Peyer's patch (tissue), 4 donors: ENCODE data around the gene ELMO1. TPM values are rescaled to one million over a fixed set of nuclear protein-coding genes. Genes with fewer than 3 reads are reported as not detected.

Experiments
- DNase-seq, 3 donors: peaks; one replicate each; pipeline ENCODE4 v3.0.0-alpha.2; 2017 to 2019
- H3K27ac ChIP-seq, 4 donors: fragments of 200-600 bp; sonication (generic); one replicate each; pipeline ENCODE4 v1.5.1; 2016 to 2019
- H3K27me3 ChIP-seq, 2 donors: fragments of 200-600 bp; sonication (generic); one replicate each; pipeline ENCODE4 v1.5.1; 2019
- H3K36me3 ChIP-seq, 3 donors: fragments of 200-600 bp; sonication (generic); one replicate each; pipeline ENCODE4 v1.5.1; 2016 to 2019
- H3K4me1 ChIP-seq, 4 donors: fragments of 200-600 bp; sonication (generic); one replicate each; pipeline ENCODE4 v1.5.1; 2016 to 2019
- H3K4me3 ChIP-seq, 4 donors: fragments of 200-600 bp; sonication (generic); 1 replicate in 3 of 4; 2 replicates in 1 of 4; pipeline ENCODE4 v1.5.1; 2016 to 2019; ENCODE audit warnings: mild to moderate bottlenecking in 1 of 4
- H3K9me3 ChIP-seq, 4 donors: fragments of 200-600 bp; sonication (generic); one replicate each; pipeline ENCODE4 v1.5.1; 2016 to 2019; ENCODE audit warnings: mild to moderate bottlenecking in 1 of 4
- POLR2A ChIP-seq, 2 donors: fragments of 450-650 bp; IDR thresholded peaks; one replicate each; pipeline ENCODE4 v1.5.1; 2017; ENCODE audit warnings: antibody characterized with exemption in 2 of 2, mild to moderate bottlenecking in 2 of 2, moderate library complexity in 2 of 2
- total RNA-seq, 4 donors: library from RNA; depleted of rRNA; stranded (reverse); fragments of >200 nt; gene quantifications; one replicate each; pipeline ENCODE4 v1.1.0, GENCODE V29; 2016
- TF ChIP-seq, protein P1 (sequence below), 6 experiments: fragments of 450-650 bp in 4 of 6; fragments of 200-600 bp in 2 of 6; sonication (generic) in 1 of 6; IDR thresholded peaks; one replicate each; pipeline ENCODE4 v1.5.1; 2017 to 2019; ENCODE audit warnings: antibody characterized with exemption in 6 of 6, mild to moderate bottlenecking in 3 of 6, moderate library complexity in 1 of 6

ELMO1 gene
- total RNA-seq, 4 donors from 2014 or later = 43.1 to 381 (median 72.2) TPM

- peaks cover 0 to 3% (median 0%) of the 10 kb centered on the region in 3 donors for H3K36me3 ChIP-seq
- no peak for DNase-seq
- H3K4me1 ChIP-seq = no peaks in the 10 kb centered on the region
- TF ChIP-seq, protein P1, sequence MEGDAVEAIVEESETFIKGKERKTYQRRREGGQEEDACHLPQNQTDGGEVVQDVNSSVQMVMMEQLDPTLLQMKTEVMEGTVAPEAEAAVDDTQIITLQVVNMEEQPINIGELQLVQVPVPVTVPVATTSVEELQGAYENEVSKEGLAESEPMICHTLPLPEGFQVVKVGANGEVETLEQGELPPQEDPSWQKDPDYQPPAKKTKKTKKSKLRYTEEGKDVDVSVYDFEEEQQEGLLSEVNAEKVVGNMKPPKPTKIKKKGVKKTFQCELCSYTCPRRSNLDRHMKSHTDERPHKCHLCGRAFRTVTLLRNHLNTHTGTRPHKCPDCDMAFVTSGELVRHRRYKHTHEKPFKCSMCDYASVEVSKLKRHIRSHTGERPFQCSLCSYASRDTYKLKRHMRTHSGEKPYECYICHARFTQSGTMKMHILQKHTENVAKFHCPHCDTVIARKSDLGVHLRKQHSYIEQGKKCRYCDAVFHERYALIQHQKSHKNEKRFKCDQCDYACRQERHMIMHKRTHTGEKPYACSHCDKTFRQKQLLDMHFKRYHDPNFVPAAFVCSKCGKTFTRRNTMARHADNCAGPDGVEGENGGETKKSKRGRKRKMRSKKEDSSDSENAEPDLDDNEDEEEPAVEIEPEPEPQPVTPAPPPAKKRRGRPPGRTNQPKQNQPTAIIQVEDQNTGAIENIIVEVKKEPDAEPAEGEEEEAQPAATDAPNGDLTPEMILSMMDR (IDR thresholded peaks at IDR 0.05) = no peak
- TF ChIP-seq POLR2A (IDR thresholded peaks at IDR 0.05) = no peak
- no peaks in the 10 kb centered on the region for H3K27me3 ChIP-seq
- no peak overlapping the region for H3K27ac ChIP-seq
- H3K4me3 ChIP-seq = no peak overlapping the region
- no peaks in the 10 kb centered on the region for H3K9me3 ChIP-seq
Measured at GRCh38 chr7:37259319-37259821, 189.3 kb downstream of the ELMO1 start.

DNA sequence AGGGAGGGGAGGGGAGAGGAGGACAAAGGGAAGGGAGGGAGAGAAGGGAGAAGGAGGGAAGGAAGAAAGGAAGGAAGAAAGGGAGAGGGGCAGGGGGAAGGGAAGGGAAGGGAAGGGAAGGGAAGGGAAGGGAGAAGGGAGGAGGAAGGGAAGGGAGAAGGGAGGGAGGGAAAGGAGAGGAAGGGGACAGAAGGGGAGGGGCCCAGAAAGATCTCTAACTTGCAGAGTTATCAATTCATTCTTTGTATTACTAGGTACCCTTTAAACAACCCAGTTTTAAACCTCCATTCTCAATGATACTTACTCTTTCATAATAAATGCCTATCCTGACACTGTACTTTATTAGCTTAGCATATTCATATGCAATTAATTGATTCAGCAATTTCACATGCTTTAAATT is 192.0 kb downstream of the ELMO1 start:
- Histone ChIP-seq H3K27ac (no peak overlapping the region), H3K4me3 (no peak overlapping the region), H3K4me1 (no peaks in the 10 kb centered on the region), H3K36me3 (peaks cover 0 to 3% (median 0%) of the 10 kb centered on the region in 3 donors), H3K27me3 (no peaks in the 10 kb centered on the region), H3K9me3 (no peaks in the 10 kb centered on the region)
- DNase-seq = no peak
- TF ChIP-seq, protein P1 (IDR thresholded peaks at IDR 0.05) = no peak
- no peak for TF ChIP-seq POLR2A (IDR thresholded peaks at IDR 0.05)

- DNase-seq = no peak
- no peaks in the 10 kb centered on the region for H3K27me3 ChIP-seq
- no peak overlapping the region for H3K27ac ChIP-seq
- TF ChIP-seq, protein P1 (IDR thresholded peaks at IDR 0.05) = no peak
- no peak for TF ChIP-seq POLR2A (IDR thresholded peaks at IDR 0.05)
- H3K4me1 ChIP-seq = no peaks in the 10 kb centered on the region
- peaks cover 0 to 3% (median 0%) of the 10 kb centered on the region in 3 donors for H3K36me3 ChIP-seq
- no peaks in the 10 kb centered on the region for H3K9me3 ChIP-seq
- no peak overlapping the region for H3K4me3 ChIP-seq
Measured at GRCh38 chr7:37255327-37255944, 193.2 kb downstream of the ELMO1 start.

DNA sequence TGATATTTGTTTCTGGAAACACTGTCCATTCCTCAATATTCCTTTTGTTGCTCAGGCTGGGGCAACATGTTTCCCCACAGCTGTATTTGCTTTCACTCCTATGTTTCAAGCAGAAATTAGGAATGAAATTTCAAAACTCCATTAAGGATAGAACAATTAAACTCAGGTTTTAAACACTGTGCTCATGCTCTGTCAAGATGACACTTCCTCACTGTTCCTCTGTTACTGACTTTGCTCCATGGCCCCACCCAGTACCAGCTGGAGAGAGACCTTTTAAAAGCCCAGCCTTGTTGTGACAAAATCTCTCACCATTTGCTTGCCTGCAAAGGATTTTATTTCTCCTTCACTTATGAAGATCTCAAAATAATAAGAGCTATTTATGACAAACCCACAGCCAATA is 197.4 kb downstream of the ELMO1 start:
- TF ChIP-seq, protein P1 (IDR thresholded peaks at IDR 0.05) = no peak
- TF ChIP-seq POLR2A (IDR thresholded peaks at IDR 0.05) = no peak
- no peaks in the 10 kb centered on the region for H3K9me3 ChIP-seq
- no peaks in the 10 kb centered on the region for H3K4me1 ChIP-seq
- no peak for DNase-seq
- H3K36me3 ChIP-seq = no peaks in the 10 kb centered on the region
- H3K4me3 ChIP-seq = no peak overlapping the region
- H3K27me3 ChIP-seq = no peaks in the 10 kb centered on the region
- H3K27ac ChIP-seq = no peak overlapping the region

GRCh38 chr7:37249240-37249639 is 199.4 kb downstream of the ELMO1 start:
- Histone ChIP-seq H3K4me3 (no peak overlapping the region), H3K27me3 (no peaks in the 10 kb centered on the region), H3K4me1 (no peaks in the 10 kb centered on the region), H3K9me3 (no peaks in the 10 kb centered on the region), H3K27ac (no peak overlapping the region), H3K36me3 (no peaks in the 10 kb centered on the region)
- TF ChIP-seq, protein P1 (IDR thresholded peaks at IDR 0.05) = no peak
- no peak for TF ChIP-seq POLR2A (IDR thresholded peaks at IDR 0.05)
- DNase-seq = no peak
